H9 (cell line): Measurements from ENCODE around the gene RMDN2. TPM values are rescaled to one million over a fixed set of nuclear protein-coding genes. Genes with fewer than 3 reads are reported as not detected.

Experiments used
- DNase-seq: peaks from one replicate; pipeline ENCODE4 v3.0.0-alpha.2; 2017
- H2AFZ ChIP-seq: one replicate; pipeline ENCODE4 v1.6.1; 2013; ENCODE audit warnings: mild to moderate bottlenecking, low read length, control low read depth, moderate library complexity
- H2AK5ac ChIP-seq: 2 replicates; pipeline ENCODE4 v1.6.1; 2013; ENCODE audit warnings: low read length, control low read depth, mixed read lengths; ENCODE audit not compliant: insufficient read length
- H2BK120ac ChIP-seq: one replicate; pipeline ENCODE4 v1.6.1; 2013; ENCODE audit warnings: low read depth, mild to moderate bottlenecking, low read length, control low read depth, inconsistent platforms; ENCODE audit not compliant: poor library complexity, severe bottlenecking
- H2BK12ac ChIP-seq: 2 replicates; pipeline ENCODE4 v1.6.1; 2013; ENCODE audit warnings: low read length, control low read depth, mixed read lengths, low read depth; ENCODE audit not compliant: insufficient read length
- H2BK15ac ChIP-seq: 2 replicates; pipeline ENCODE4 v1.6.1; 2013; ENCODE audit warnings: low read depth, low read length, control low read depth
- H2BK20ac ChIP-seq: one replicate; pipeline ENCODE4 v1.6.1; 2013; ENCODE audit warnings: low read depth, mild to moderate bottlenecking, low read length, control low read depth, inconsistent platforms; ENCODE audit not compliant: poor library complexity, severe bottlenecking
- H2BK5ac ChIP-seq: 2 replicates; pipeline ENCODE4 v1.6.1; 2013; ENCODE audit warnings: low read length, control low read depth, mixed read lengths; ENCODE audit not compliant: insufficient read length
- H3K14ac ChIP-seq: 2 replicates; pipeline ENCODE4 v1.6.1; 2013; ENCODE audit warnings: low read length, control low read depth; ENCODE audit not compliant: insufficient read depth
- H3K18ac ChIP-seq: 2 replicates; pipeline ENCODE4 v1.6.1; 2013; ENCODE audit warnings: low read depth, mild to moderate bottlenecking, mixed read lengths, low read length, control low read depth; ENCODE audit not compliant: insufficient read length
- H3K23ac ChIP-seq: 2 replicates; pipeline ENCODE4 v1.6.1; 2013; ENCODE audit warnings: low read length, control low read depth, mixed read lengths, low read depth; ENCODE audit not compliant: insufficient read length
- H3K23me2 ChIP-seq: 2 replicates; pipeline ENCODE4 v1.6.1; 2013; ENCODE audit warnings: low read depth, mild to moderate bottlenecking, mixed read lengths, low read length, control low read depth; ENCODE audit not compliant: insufficient read length, poor library complexity, severe bottlenecking
- H3K27ac ChIP-seq: 2 replicates; pipeline ENCODE4 v1.5.1; 2013; ENCODE audit warnings: low read length, control low read depth, mixed read lengths, low read depth; ENCODE audit not compliant: insufficient read length
- H3K27me3 ChIP-seq: 2 replicates; pipeline ENCODE4 v1.6.1; 2013; ENCODE audit warnings: low read length, control low read depth, inconsistent platforms; ENCODE audit not compliant: insufficient read depth
- H3K4ac ChIP-seq: 2 replicates; pipeline ENCODE4 v1.6.1; 2013; ENCODE audit warnings: low read depth, mild to moderate bottlenecking, control low read depth, inconsistent platforms, low read length, moderate library complexity
- H3K4me1 ChIP-seq: 2 replicates; pipeline ENCODE4 v1.6.1; 2013; ENCODE audit warnings: low read length, control low read depth, inconsistent platforms; ENCODE audit not compliant: insufficient read depth
- H3K4me2 ChIP-seq: 2 replicates; pipeline ENCODE4 v1.6.1; 2013; ENCODE audit warnings: low read length, control low read depth, mixed read lengths; ENCODE audit not compliant: insufficient read length, insufficient read depth
- H3K56ac ChIP-seq: 2 replicates; pipeline ENCODE4 v1.6.1; 2013; ENCODE audit warnings: low read depth, mild to moderate bottlenecking, mixed read lengths, low read length, control low read depth; ENCODE audit not compliant: insufficient read length
- H3K79me1 ChIP-seq: 2 replicates; pipeline ENCODE4 v1.6.1; 2013; ENCODE audit warnings: low read depth, mild to moderate bottlenecking, moderate library complexity, low read length, control low read depth, inconsistent platforms; ENCODE audit not compliant: insufficient read depth, poor library complexity, severe bottlenecking
- H3K79me2 ChIP-seq: 2 replicates; pipeline ENCODE4 v1.6.1; 2013; ENCODE audit warnings: low read length, control low read depth, inconsistent platforms; ENCODE audit not compliant: insufficient read depth
- H3K9ac ChIP-seq: 2 replicates; pipeline ENCODE4 v1.6.1; 2013; ENCODE audit warnings: low read length, control low read depth, mixed read lengths; ENCODE audit not compliant: insufficient read length; ENCODE audit errors: extremely low read depth
- H3K9me3 ChIP-seq: one replicate; pipeline ENCODE4 v1.6.1; 2013; ENCODE audit warnings: low read depth, low read length, inconsistent platforms; ENCODE audit not compliant: control insufficient read depth
- H3T11ph ChIP-seq: one replicate; pipeline ENCODE4 v1.6.1; 2013; ENCODE audit warnings: mild to moderate bottlenecking, low read length, control low read depth, inconsistent platforms
- H4K20me1 ChIP-seq: one replicate; pipeline ENCODE4 v1.6.1; 2013; ENCODE audit not compliant: control insufficient read depth, insufficient read length, insufficient read depth
- H4K5ac ChIP-seq: 2 replicates; pipeline ENCODE4 v1.6.1; 2013; ENCODE audit warnings: low read depth, mild to moderate bottlenecking, mixed read lengths, low read length, control low read depth; ENCODE audit not compliant: insufficient read length
- H4K8ac ChIP-seq: replicated peaks from 2 replicates; pipeline ENCODE4 v1.6.1; 2013; ENCODE audit warnings: low read length, control low read depth, mixed read lengths, low read depth; ENCODE audit not compliant: insufficient read length
- H4K91ac ChIP-seq: 2 replicates; pipeline ENCODE4 v1.6.1; 2013; ENCODE audit warnings: low read depth, mild to moderate bottlenecking, moderate library complexity, mixed read lengths, low read length, control low read depth; ENCODE audit not compliant: insufficient read length
- H3K27ac Mint-ChIP-seq, 3 experiments: 2 replicates in 2 of 3; 3 replicates in 1 of 3; pipeline ENCODE4 v1.8.0; 2020 to 2021; ENCODE audit warnings: mixed read lengths in 3 of 3, mild to moderate bottlenecking in 1 of 3, moderate library complexity in 1 of 3
- H3K27me3 Mint-ChIP-seq: 2 replicates; pipeline ENCODE4 v1.8.0; 2021; ENCODE audit warnings: low read depth, mild to moderate bottlenecking, moderate library complexity, mixed read lengths
- H3K36me3 Mint-ChIP-seq, 3 experiments: 2 replicates in 2 of 3; 3 replicates in 1 of 3; pipeline ENCODE4 v1.8.0; 2020 to 2021; ENCODE audit warnings: low read depth in 3 of 3, mixed read lengths in 3 of 3; ENCODE audit not compliant: insufficient read depth in 1 of 3
- H3K4me1 Mint-ChIP-seq, 2 experiments: 2 replicates each; pipeline ENCODE4 v1.8.0; 2020; ENCODE audit warnings: mixed read lengths in 2 of 2
- H3K4me3 Mint-ChIP-seq, 2 experiments: 2 replicates in 1 of 2; 3 replicates in 1 of 2; pipeline ENCODE4 v1.8.0; 2020 to 2021; ENCODE audit warnings: mild to moderate bottlenecking in 2 of 2, mixed read lengths in 2 of 2, moderate library complexity in 1 of 2
- H3K9me3 Mint-ChIP-seq, 2 experiments: 2 replicates in 1 of 2; 3 replicates in 1 of 2; pipeline ENCODE4 v1.8.0; 2020; ENCODE audit warnings: mild to moderate bottlenecking in 2 of 2, mixed read lengths in 2 of 2, moderate library complexity in 1 of 2
- total RNA-seq: library from RNA; stranded (reverse); gene quantifications from 2 replicates; pipeline ENCODE4 v1.2.1, GENCODE V29; 2021
- TF ChIP-seq, protein P1 (sequence below): fragments of 200-600 bp; sonication (generic); conservative IDR thresholded peaks from 3 replicates; pipeline ENCODE4 v1.8.0; 2021; ENCODE audit warnings: antibody characterized with exemption, mild to moderate bottlenecking

The RMDN2 gene
- total RNA-seq, 1 experiment from 2014 or later = 2.8 TPM

DNA sequence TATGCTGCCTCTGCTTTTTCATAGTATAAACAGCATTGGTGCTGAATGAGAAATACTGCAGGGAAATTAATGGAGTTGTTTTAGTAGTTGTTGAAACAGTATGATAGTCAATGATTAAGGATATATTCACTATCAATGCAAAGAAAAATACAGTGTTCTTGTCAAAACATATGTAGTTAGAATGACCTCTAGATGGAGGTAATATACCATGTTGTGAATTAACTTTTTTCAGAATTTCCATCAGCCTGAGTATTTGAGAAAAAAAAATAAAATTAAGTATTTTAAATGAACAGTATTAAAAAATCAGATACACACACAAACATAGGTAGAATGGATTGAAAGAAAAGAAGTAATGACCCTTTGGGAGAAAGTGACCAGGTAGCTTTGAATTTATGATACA is 59.5 kb downstream of the RMDN2 start:
- Histone ChIP-seq H3K9me3 (no peaks in the 10 kb centered on the region), H2AK5ac (no peak overlapping the region), H3T11ph (no peak overlapping the region), H3K4ac (no peak overlapping the region), H2BK120ac (no peak overlapping the region), H3K14ac (no peak overlapping the region), H3K56ac (no peak overlapping the region), H4K20me1 (no peaks in the 10 kb centered on the region), H4K8ac (no peak overlapping the region), H3K9ac (no peak overlapping the region), H3K4me1 (no peaks in the 10 kb centered on the region), H2AFZ (no peak overlapping the region), H4K5ac (no peak overlapping the region), H2BK15ac (no peak overlapping the region), H2BK20ac (no peak overlapping the region), H3K4me2 (no peak overlapping the region), H3K27ac (no peak overlapping the region), H3K79me1 (no peaks in the 10 kb centered on the region), H2BK5ac (no peak overlapping the region), H3K23ac (no peak overlapping the region), H4K91ac (no peak overlapping the region), H3K23me2 (no peaks in the 10 kb centered on the region), H3K18ac (no peak overlapping the region), H2BK12ac (no peak overlapping the region), H3K27me3 (no peaks in the 10 kb centered on the region), H3K79me2 (no peaks in the 10 kb centered on the region)
- Mint-ChIP-seq H3K27ac (no peak overlapping the region), H3K4me3 (no peak overlapping the region), H3K27me3 (no peaks in the 10 kb centered on the region), H3K4me1 (peaks cover 12% of the 10 kb centered on the region in 2 experiments), H3K36me3 (peaks cover 0 to 10% (median 0%) of the 10 kb centered on the region in 3 experiments; a peak in 2 of 7 replicates), H3K9me3 (peaks cover 5 to 12% of the 10 kb centered on the region in 2 experiments)
- DNase-seq = no peak
- TF ChIP-seq, protein P1, sequence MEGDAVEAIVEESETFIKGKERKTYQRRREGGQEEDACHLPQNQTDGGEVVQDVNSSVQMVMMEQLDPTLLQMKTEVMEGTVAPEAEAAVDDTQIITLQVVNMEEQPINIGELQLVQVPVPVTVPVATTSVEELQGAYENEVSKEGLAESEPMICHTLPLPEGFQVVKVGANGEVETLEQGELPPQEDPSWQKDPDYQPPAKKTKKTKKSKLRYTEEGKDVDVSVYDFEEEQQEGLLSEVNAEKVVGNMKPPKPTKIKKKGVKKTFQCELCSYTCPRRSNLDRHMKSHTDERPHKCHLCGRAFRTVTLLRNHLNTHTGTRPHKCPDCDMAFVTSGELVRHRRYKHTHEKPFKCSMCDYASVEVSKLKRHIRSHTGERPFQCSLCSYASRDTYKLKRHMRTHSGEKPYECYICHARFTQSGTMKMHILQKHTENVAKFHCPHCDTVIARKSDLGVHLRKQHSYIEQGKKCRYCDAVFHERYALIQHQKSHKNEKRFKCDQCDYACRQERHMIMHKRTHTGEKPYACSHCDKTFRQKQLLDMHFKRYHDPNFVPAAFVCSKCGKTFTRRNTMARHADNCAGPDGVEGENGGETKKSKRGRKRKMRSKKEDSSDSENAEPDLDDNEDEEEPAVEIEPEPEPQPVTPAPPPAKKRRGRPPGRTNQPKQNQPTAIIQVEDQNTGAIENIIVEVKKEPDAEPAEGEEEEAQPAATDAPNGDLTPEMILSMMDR = peak; percentile 43; the same call in 2 of the 3 replicates
